ENCODE measurements around the gene MAPK12. TPM values are rescaled to one million over a fixed set of nuclear protein-coding genes. Genes with fewer than 3 reads are reported as not detected.

MAPK12 gene
- total and polyA plus RNA-seq, 4 donors, result 0.83 to 2.8 (median 1.9) TPM

- TF ChIP-seq SP1 (IDR thresholded peaks at IDR 0.05), result no peak
- TF ChIP-seq HNF4A (conservative IDR thresholded peaks at IDR 0.05), result no peak
- no peak for TF ChIP-seq FOXA2 (IDR thresholded peaks at IDR 0.05)
- no peak for TF ChIP-seq REST (IDR thresholded peaks at IDR 0.05)
- TF ChIP-seq HNF4G (IDR thresholded peaks at IDR 0.05), result no peak
- no peak for TF ChIP-seq JUND (IDR thresholded peaks at IDR 0.05)
- no peak for TF ChIP-seq YY1 (IDR thresholded peaks at IDR 0.05)
- TF ChIP-seq CTCF (IDR thresholded peaks at IDR 0.05; ENCODE audit: low read depth, low read length, missing input control), result no peak
- no peak for TF ChIP-seq ATF3 (IDR thresholded peaks at IDR 0.05)
- peaks cover 5 to 63% (median 43%) of the 10 kb centered on the region in 4 donors for H3K4me1 ChIP-seq (ENCODE audit: control insufficient read depth in 4 of 4, insufficient read depth in 4 of 4, low read length in 3 of 4)
- H3K36me3 ChIP-seq (ENCODE audit: control insufficient read depth in 4 of 4, insufficient read depth in 3 of 4, low read depth in 1 of 4, low read length in 3 of 4), result peaks cover 15 to 47% (median 26%) of the 10 kb centered on the region in 4 donors
- no peaks in the 10 kb centered on the region for H3K27me3 ChIP-seq (ENCODE audit: control insufficient read depth in 4 of 4, insufficient read depth in 4 of 4, low read length in 3 of 4)
- H3K4me3 ChIP-seq (ENCODE audit: low read depth in 1 of 3, low read length in 3 of 3), result no peak overlapping the region
- H3K27ac ChIP-seq (ENCODE audit: low read depth in 1 of 2, low read length in 2 of 2), result no peak overlapping the region
- H3K9me3 ChIP-seq (ENCODE audit: control insufficient read depth in 4 of 4, low read length in 3 of 4), result no peaks in the 10 kb centered on the region
- H3K9ac ChIP-seq (ENCODE audit: low read depth in 1 of 2, low read length in 2 of 2), result no peak overlapping the region
- DNase-seq (ENCODE audit: low spot score), result no peak
- WGBS, result 73% methylated on average over 31 of the region's 31 CpGs
Measured at GRCh38 chr22:50208939-50209892, 52.3 kb downstream of the MAPK12 start.

GRCh38 chr22:50208430-50208938 lies 53.0 kb downstream of the MAPK12 start:
- peaks cover 8 to 70% (median 50%) of the 10 kb centered on the region in 4 donors for H3K4me1 ChIP-seq (ENCODE audit: control insufficient read depth in 4 of 4, insufficient read depth in 4 of 4, low read length in 3 of 4)
- DNase-seq (ENCODE audit: low spot score), result no peak
- H3K27ac ChIP-seq (ENCODE audit: low read depth in 1 of 2, low read length in 2 of 2), result no peak overlapping the region
- no peaks in the 10 kb centered on the region for H3K9me3 ChIP-seq (ENCODE audit: control insufficient read depth in 4 of 4, low read length in 3 of 4)
- H3K36me3 ChIP-seq (ENCODE audit: control insufficient read depth in 4 of 4, insufficient read depth in 3 of 4, low read depth in 1 of 4, low read length in 3 of 4), result peaks cover 15 to 43% (median 23%) of the 10 kb centered on the region in 4 donors
- no peak overlapping the region for H3K4me3 ChIP-seq (ENCODE audit: low read depth in 1 of 3, low read length in 3 of 3)
- no peak overlapping the region for H3K9ac ChIP-seq (ENCODE audit: low read depth in 1 of 2, low read length in 2 of 2)
- no peaks in the 10 kb centered on the region for H3K27me3 ChIP-seq (ENCODE audit: control insufficient read depth in 4 of 4, insufficient read depth in 4 of 4, low read length in 3 of 4)
- 88% methylated on average over 22 of the region's 22 CpGs for WGBS
- TF ChIP-seq TAF1 (conservative IDR thresholded peaks at IDR 0.05) (no peak), ZBTB33 (IDR thresholded peaks at IDR 0.05) (no peak), FOXA1 (IDR thresholded peaks at IDR 0.05) (no peak), ATF3 (IDR thresholded peaks at IDR 0.05) (no peak), JUND (IDR thresholded peaks at IDR 0.05) (no peak), NR2F2 (IDR thresholded peaks at IDR 0.05) (no peak), HNF4G (IDR thresholded peaks at IDR 0.05) (no peak), RXRA (IDR thresholded peaks at IDR 0.05) (no peak), FOXA2 (IDR thresholded peaks at IDR 0.05) (no peak), HNF4A (conservative IDR thresholded peaks at IDR 0.05) (no peak), CTCF (IDR thresholded peaks at IDR 0.05; ENCODE audit: low read depth, low read length, missing input control) (no peak), EGR1 (IDR thresholded peaks at IDR 0.05; ENCODE audit: low read depth in 2 of 2) (no peak), YY1 (IDR thresholded peaks at IDR 0.05) (no peak)
- TF ChIP-seq, protein P1, sequence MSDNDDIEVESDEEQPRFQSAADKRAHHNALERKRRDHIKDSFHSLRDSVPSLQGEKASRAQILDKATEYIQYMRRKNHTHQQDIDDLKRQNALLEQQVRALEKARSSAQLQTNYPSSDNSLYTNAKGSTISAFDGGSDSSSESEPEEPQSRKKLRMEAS (IDR thresholded peaks at IDR 0.05), result no peak

Data from liver (tissue), 9 donors.